Adrenal gland (tissue), 5 donors: Measurements from ENCODE around the gene CLEC16A.

Experiments used
- POLR2A ChIP-seq, 2 donors: fragments of 450-650 bp; IDR thresholded peaks; one replicate each; pipeline ENCODE4 v1.6.1; 2017; ENCODE audit warnings: antibody characterized with exemption in 2 of 2, mild to moderate bottlenecking in 2 of 2, moderate library complexity in 1 of 2
- TF ChIP-seq, protein P1 (sequence below), 6 experiments: fragments of 450-650 bp in 4 of 6; fragments of 200-600 bp in 2 of 6; sonication (generic) in 1 of 6; IDR thresholded peaks; 1 replicate in 5 of 6; 2 replicates in 1 of 6; pipeline versions ENCODE4 v1.5.1 to v1.8.0; 2016 to 2021; ENCODE audit warnings: antibody characterized with exemption in 6 of 6, mild to moderate bottlenecking in 2 of 6, moderate library complexity in 1 of 6
- donor health status: DM: no; HTN: no; CAD: no.

GRCh38 chr16:11145173-11145818 is 200.9 kb downstream of the CLEC16A start:
- TF ChIP-seq, protein P1, sequence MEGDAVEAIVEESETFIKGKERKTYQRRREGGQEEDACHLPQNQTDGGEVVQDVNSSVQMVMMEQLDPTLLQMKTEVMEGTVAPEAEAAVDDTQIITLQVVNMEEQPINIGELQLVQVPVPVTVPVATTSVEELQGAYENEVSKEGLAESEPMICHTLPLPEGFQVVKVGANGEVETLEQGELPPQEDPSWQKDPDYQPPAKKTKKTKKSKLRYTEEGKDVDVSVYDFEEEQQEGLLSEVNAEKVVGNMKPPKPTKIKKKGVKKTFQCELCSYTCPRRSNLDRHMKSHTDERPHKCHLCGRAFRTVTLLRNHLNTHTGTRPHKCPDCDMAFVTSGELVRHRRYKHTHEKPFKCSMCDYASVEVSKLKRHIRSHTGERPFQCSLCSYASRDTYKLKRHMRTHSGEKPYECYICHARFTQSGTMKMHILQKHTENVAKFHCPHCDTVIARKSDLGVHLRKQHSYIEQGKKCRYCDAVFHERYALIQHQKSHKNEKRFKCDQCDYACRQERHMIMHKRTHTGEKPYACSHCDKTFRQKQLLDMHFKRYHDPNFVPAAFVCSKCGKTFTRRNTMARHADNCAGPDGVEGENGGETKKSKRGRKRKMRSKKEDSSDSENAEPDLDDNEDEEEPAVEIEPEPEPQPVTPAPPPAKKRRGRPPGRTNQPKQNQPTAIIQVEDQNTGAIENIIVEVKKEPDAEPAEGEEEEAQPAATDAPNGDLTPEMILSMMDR (IDR thresholded peaks at IDR 0.05), result no peak
- no peak for TF ChIP-seq POLR2A (IDR thresholded peaks at IDR 0.05)
